CD4-positive, alpha-beta T cell treated with Interleukin-12 subunit alpha and Interleukin-12 subunit beta, for 1 hour (primary cell): ENCODE data around the gene SMPDL3B.

Experiments used
- DNase-seq: peaks from one replicate; pipeline ENCODE4 v3.0.0-alpha.2; 2020

Gene SMPDL3B

GRCh38 chr1:27941671-27942540, 7.1 kb downstream of the SMPDL3B start:
- no peak for DNase-seq

DNA sequence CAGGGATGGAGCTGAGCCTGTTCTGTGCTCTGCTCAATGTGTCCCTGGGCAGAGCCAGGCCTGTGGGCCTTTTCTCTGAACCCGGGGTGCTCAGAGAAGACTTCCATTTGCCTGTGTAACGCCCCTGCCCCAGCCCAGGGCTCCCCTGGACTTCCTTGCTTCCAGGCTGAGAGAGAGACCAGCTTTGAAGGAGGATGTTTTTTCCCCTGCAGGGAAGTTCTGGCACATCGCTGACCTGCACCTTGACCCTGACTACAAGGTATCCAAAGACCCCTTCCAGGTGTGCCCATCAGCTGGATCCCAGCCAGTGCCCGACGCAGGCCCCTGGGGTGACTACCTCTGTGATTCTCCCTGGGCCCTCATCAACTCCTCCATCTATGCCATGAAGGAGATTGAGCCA, 10.2 kb downstream of the SMPDL3B start:
- no peak for DNase-seq

GRCh38 chr1:27949027-27949426, 14.2 kb downstream of the SMPDL3B start:
- DNase-seq, result no peak

- no peak for DNase-seq
These were observed 16.6 kb downstream of the SMPDL3B start for GRCh38 chr1:27951396-27951795.

DNA sequence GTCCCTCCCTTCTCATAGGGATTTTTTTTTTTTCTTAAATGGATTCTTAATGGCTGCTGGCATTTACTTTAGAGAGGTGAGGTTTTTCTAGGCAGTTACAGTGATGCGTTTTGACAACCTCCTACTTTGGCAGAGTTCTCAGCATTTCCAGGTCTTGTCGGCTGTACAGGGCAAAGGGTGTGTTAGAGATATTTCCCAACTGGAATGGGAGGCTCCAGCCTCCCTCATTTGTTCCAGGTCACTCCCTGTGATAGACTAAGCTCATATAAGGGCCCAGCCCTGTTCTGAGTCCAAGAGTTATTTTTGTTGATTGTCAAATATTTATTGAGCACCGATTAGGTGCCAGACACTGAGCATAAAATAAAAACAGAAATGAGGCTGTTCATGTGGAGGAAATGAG, 17.3 kb downstream of the SMPDL3B start:
- no peak for DNase-seq

GRCh38 chr1:27954186-27954585, 19.4 kb downstream of the SMPDL3B start:
- DNase-seq, result no peak

- no peak for DNase-seq
These were observed 20.3 kb downstream of the SMPDL3B start for GRCh38 chr1:27955076-27955475.

- DNase-seq, result no peak
These were observed 22.0 kb downstream of the SMPDL3B start for GRCh38 chr1:27956761-27957160.

DNA sequence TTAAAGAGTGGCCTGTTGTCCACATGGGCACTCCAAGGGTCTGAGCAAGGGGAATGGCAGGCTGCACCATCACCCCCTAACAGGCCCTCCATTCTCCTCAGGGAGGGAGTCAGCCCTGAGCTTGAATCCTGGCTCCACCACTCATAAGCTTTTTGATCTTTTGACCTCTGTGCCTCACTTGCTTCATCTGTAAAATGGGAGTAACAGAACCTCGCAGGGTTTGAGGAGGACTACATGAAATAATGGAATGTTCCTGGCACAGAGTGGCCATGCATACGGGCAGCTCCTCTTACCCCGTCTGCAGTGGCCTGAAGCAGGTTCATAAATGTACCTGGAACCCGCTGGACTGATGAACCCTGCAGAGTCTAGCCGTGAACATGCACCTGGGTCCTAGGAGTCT, 22.9 kb downstream of the SMPDL3B start:
- DNase-seq, result no peak

- DNase-seq, result no peak
These were observed 23.7 kb downstream of the SMPDL3B start for GRCh38 chr1:27958513-27958912.

GRCh38 chr1:27959792-27960603, 25.2 kb downstream of the SMPDL3B start, which contains the start of gene XKR8:
XKR8 (plus strand) TSS chr1:27959973; CDS start chr1:27960070, 97 bp downstream.
- DNase-seq, result peak; percentile 86

DNA sequence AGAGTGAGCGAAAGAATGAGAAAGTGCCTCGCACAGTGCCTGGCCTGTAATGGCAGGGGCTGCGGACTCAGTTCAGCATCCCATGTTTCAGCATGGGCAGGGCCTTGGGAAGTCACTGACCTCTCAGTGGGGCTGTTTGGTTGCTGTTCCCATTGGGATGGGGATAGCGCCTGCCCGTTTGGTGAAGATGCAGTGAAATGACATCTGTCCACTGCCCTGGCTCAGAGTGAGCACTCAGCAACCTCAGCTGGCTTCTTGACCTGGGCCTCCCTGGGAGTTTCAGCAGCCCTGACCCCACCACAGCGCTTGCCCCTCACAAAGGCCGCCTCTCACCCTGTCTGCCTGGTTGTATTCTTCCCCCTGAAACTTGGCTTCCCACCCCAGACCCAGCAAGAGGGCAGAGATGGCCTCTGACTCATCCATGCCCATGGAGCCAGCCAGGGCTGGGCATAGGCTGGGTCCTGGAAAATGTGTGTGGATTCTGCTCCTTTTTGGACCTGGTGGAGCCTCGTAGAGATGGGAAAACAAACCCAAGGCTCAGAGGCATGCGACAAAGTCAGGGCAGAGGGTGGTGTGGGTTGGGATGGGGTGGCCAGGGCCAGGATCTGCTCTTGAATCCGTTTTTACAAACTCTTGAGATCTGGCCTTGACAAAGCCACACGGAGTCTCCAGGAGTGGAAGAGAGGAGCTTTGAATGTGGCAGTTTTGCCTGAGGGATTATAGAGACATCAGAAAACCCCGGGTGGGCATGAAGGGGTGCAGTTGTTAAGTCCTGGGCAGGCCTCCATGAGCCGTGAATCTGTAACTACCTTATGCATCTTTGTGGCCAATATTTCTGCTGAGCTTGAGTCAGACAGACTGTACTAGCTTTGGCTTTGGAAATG, 26.2 kb downstream of the SMPDL3B start:
- DNase-seq, result no peak

GRCh38 chr1:27961646-27962221, 26.9 kb downstream of the SMPDL3B start:
- DNase-seq, result no peak

DNA sequence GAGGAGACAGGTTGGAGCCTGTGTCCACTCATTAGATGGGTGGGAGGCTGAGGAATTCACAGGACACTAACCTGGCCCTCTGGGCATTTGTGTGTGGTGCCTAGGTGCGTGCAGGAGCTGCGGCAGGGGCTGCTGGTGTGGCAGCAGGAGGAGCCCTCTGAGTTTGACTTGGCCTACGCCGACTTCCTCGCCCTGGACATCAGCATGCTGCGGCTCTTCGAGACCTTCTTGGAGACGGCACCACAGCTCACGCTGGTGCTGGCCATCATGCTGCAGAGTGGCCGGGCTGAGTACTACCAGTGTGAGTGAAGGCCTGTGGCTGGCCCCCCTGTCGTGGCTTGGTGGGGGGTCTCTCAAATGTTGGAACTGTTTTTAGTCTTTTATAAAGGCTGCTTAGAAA, 28.6 kb downstream of the SMPDL3B start:
- no peak for DNase-seq

DNA sequence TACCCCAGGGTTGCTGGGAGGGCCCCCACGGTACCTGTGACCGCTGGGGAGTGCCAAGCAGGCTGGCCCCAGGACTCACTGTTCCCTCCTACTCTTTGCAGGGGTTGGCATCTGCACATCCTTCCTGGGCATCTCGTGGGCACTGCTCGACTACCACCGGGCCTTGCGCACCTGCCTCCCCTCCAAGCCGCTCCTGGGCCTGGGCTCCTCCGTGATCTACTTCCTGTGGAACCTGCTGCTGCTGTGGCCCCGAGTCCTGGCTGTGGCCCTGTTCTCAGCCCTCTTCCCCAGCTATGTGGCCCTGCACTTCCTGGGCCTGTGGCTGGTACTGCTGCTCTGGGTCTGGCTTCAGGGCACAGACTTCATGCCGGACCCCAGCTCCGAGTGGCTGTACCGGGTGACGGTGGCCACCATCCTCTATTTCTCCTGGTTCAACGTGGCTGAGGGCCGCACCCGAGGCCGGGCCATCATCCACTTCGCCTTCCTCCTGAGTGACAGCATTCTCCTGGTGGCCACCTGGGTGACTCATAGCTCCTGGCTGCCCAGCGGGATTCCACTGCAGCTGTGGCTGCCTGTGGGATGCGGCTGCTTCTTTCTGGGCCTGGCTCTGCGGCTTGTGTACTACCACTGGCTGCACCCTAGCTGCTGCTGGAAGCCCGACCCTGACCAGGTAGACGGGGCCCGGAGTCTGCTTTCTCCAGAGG, 31.8 kb downstream of the SMPDL3B start:
- no peak for DNase-seq

DNA sequence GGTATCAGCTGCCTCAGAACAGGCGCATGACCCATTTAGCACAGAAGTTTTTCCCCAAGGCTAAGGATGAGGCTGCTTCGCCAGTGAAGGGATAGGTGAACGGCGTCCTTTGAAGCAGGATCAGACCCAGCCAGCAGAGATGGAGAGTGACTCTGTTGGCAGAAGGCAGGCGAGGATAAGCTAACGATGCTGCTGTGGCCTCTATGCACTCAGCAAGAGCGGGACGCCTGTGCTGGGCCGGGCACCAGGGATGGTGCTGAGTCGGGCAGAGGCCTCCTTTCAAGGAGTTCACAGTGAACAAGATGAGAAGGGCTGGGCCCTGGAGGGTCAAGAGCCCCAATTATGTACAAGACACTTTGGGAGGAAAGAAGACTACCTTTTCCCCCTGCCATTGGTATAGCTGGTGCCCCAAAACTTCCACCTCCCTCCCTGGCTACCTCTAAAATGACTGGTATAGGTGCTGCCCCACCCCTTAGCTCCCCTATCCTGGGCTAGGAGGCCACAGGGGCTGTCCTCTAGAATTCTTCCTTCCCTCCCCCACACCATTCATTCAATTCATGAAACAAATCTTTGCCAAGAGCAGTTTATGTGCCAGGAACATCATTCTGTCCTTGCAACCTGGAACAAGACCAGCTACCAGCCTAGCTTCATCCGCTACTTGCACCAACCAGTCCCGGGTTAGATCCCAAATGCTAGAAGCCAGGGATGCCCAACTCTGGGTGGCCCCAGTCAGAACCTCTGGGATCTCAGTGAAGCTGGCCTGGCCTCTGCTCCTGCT, 32.5 kb downstream of the SMPDL3B start:
- no peak for DNase-seq

DNA sequence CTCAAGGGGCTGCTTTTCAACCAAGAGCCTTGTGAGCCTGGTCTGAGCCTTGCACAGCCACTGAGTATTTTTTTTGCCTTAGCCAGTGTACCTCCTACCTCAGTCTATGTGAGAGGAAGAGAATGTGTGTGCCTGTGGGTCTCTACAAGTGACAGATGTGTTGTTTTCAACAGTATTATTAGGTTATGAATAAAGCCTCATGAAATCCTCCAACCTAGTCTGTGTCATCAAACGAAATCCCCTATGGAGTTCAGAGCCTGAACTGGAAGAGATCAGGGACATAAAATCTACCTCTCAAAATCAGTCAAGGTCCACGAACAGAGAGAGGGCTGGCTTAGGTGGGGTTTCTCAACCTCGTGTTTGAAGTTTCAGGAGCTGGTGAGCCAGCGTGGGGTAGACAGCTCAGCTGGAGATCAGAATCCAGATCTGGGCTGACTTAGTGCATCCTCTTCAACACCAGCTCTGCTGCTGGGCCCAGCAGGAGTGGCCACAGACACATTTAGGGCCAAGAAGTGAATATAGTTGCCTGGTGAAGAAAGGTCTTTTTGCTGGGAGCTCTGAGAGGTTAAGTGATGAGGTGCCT, 33.2 kb downstream of the SMPDL3B start:
- no peak for DNase-seq

- no peak for DNase-seq
These were observed 33.9 kb downstream of the SMPDL3B start for GRCh38 chr1:27968692-27969091.

DNA sequence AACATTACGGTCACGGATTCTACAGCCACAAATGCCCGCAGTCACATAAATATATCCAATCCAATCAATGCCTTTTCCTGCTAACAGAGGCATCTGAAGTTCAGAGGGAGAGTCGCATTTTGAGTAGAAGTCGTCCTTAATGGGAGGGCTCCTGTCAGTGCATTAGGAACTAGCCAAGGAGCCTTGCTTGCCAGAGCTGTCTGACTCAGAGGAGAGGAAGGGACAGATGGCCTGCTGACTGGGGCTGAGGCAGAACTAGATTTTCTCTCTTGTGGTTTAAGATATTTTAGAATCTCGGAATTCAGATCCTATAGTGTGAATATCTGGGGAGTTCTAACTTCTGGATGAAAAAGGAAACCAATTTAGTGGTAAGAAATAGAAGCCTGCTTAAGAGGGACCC, 35.6 kb downstream of the SMPDL3B start:
- no peak for DNase-seq

DNA sequence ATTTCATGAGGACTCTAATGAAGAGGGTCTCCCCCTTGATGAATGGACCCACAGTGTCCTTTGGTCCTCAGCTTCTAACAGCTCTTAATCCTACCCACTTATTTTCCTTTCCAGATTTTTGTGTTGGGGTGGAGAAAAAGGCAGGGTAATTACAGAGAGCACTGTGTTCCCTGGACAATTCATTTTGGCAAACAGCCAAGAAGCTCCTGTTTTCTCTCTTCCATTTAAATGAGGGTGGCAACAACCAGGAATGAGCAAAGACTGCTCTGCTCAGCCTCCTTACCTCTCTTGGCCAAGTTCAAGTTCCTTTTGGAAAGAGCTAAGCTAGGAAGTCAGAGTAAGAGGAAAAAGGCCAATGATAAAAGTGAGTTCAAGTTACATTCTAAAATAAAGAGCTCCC, 36.9 kb downstream of the SMPDL3B start:
- DNase-seq, result no peak

DNA sequence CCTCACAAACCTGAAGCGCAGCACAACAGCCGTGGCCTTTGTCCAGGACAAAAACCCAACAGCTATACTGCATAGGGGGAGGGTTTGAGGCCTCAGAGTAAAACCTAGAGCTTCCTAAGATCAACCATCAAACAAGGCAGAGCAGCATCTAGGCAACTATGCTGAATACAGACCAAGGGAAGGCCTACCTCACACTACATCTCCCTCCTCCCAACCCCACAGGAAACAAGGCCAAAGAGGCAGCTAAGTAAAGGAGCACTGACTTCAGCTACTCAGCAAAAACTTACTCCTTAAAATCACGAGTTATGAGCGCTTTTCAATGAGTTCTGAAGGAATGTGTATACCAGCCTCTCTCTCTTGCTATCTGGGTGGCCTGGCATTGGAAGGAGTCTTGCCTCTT, 37.3 kb downstream of the SMPDL3B start:
- no peak for DNase-seq
